Measurements from ENCODE around the gene GSE1.

Gene GSE1

DNA sequence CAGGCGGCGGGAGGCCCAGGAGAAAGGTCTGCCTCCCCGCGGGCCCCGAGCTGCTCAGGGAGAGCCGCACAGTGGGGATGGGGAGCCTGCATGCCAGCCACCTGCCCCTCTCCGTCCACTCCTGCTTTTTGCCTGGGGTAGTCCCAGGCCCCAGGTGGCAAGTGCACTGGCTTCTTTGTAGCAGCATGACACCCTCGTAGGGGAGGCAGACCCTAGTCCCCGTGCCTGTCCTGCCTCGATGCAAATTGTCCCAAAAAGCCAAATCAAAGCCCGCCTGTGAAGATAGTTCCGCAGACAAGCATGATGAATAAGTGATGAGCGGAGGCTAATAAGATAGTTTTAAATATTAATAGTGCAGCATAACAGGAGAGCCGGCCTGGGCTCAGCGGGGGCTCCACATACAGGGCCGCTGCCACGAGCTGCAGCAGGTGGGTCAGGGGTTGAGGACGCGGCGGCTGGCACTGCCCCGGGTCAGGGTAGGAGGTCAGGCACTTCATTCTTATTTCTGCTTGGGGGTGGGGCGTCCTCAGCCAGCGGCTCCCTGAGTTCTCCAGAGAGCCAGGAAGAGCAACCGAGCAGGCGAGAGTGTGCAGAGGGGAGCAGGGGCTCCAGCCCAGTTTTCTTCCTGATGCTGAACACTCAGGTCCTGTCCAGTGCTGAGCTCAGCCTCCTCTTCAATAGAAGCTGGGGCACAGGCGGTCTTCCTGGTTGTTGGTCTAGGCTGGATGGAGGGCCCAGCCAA lies 48.8 kb downstream of the GSE1 start:
- DNase-seq (ENCODE audit: low spot score), result no peak

DNA sequence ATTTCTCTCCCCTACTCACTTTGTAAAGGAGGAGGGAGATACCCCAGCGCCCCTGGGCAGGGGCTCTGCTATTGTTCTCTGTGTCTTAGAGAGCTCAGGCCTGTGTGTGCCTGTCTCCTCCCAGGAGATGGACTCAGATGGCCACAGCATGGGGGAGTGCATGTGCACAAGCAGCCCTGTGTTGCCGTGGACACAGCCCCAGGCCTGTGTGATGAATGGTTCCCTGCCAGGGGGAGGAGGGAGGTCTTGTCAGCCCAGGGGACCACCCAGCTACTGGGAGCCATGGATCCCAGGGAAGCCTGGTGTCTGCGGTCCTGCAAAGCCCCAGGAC lies 49.3 kb downstream of the GSE1 start:
- no peak for DNase-seq (ENCODE audit: low spot score)

DNA sequence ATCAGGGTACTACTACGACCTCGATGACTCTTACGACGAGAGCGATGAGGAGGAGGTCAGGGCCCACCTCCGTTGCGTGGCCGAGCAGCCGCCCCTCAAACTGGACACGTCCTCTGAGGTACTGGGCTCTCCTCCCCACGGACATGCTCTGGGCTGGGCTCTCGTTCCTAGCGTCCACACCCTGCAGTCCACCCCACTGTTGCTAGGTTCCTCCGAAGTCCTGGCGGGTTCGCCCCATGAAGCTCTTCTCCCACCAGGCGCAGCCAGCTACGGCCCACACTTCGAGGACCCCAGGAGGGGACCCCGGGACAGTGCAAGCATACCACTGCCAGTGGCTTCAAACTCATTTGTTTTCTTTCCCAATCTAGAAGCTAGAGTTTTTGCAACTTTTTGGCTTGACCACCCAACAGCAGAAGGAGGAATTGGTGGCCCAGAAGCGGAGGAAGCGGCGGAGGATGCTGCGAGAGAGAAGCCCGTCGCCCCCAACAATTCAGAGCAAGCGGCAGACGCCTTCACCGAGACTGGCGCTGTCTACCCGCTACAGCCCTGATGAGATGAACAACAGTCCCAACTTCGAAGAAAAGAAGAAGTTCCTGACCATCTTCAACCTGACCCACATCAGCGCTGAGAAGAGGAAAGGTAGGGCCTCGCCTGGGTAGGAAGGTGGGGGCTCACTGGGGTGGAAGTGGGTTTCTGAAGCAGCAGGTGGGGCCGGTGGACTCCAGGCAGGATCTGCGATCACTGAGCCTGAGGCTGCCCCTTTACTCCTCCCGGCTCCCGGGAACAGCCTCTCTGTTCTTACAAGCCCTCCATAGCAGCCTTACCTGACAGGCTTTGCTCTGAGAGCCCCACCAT lies 50.1 kb downstream of the GSE1 start:
- no peak for DNase-seq (ENCODE audit: low spot score)

DNA sequence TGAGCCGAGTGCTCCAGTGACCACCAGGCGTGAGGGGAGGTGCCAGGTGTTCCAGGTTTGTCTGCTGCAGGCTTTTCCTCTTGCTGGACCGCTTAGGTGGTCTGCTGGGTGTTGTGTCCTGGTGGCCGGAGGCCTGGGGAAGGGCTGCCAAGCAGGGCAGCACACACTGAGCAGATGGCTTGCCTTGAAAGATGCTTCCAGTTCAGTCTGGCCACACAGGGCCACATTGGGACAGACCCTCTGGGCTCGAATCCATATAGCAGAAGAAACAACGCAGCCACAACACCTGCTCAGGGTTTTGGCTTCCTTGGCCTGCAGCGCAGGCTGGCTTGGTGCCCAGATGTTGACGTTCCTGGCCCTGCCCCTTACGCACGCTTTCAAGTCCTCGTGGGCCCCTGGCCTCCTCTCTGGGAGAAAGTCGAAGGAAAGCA lies 50.8 kb downstream of the GSE1 start:
- no peak for DNase-seq (ENCODE audit: low spot score)

DNA sequence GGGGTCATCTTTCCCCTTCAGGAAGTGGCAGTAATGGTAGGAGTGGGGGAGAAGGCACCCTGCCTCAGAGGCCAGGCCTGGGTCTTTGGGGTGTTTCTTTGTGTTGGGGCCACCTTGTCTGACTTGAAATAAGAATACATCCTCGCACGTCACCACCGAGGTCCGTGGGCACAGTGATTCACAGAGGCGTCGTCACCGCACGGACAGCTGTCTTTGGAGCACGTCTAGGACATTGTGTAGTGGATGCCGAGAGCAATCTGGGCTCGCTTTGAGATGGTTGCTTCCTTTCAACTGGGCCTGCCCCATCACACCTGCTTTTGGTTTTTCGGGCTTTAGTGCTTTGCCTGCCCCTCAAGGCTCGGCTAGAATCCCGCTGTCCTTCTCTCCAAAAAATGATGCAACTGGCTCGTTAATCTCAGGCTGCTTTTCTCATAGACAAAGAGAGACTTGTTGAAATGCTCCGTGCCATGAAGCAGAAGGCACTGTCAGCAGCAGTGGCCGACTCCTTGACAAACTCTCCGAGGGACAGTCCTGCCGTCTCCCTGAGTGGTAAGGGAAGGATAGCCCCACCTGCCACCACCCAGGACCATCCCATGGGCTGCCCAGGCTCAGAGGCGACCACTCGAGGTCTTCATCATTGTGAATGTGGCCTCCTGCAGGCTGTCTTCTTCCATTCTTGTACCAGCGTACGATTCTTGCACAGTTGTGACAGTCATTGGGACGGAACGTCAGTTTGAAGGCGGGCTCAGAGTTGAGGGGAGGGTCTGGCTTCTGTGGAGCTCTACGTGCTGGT lies 51.7 kb downstream of the GSE1 start:
- DNase-seq (ENCODE audit: low spot score), result no peak

DNA sequence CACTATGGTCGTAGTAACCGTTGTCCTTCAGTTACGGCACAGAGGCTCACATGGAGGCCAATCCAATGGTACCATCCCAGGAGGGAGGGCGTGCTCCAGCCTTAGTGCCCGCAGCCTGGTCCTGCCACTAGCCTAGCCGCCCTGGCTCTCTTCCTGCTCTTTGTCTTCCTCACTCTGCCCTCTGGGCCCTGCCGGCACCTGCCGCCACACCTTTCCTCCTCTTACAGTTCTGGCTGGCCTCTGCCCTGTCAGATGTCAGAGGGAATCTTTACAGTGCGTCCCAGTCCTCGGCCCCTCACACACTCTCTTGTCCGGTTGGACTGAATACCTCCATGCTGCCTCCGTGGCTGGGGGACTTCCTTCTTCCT lies 52.2 kb downstream of the GSE1 start:
- DNase-seq (ENCODE audit: low spot score), result no peak

DNA sequence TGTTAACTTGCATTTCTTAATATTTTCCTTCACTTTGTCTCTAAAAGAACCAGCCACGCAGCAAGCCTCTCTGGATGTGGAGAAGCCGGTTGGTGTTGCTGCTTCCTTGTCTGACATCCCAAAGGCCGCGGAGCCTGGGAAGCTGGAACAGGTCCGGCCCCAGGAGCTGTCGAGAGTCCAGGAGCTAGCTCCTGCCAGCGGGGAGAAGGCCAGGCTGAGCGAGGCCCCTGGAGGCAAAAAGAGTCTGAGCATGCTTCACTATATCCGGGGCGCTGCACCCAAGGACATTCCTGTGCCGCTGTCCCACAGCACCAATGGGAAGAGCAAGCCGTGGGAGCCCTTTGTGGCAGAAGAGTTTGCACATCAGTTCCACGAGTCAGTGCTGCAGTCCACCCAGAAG lies 52.8 kb downstream of the GSE1 start:
- DNase-seq (ENCODE audit: low spot score), result no peak

DNA sequence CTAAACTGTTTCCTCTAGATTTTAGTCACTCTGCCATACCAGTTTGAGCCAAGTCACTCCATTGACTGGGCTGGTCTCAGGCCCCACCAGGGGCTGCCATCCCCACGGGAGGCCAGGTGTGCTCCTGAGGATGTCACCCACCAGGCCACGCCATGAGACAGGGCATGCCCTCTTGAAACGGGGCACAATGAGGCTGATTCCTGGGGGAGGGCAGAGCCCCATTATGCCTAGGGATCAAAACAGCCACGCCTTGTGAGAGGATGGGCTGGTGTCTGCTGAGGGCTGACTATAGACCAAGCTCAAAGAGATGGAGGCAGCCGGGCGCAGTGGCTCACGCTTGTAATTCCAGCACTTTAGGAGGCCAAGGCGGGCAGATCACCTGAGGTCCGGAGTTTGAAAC lies 54.1 kb downstream of the GSE1 start:
- no peak for DNase-seq (ENCODE audit: low spot score)

DNA sequence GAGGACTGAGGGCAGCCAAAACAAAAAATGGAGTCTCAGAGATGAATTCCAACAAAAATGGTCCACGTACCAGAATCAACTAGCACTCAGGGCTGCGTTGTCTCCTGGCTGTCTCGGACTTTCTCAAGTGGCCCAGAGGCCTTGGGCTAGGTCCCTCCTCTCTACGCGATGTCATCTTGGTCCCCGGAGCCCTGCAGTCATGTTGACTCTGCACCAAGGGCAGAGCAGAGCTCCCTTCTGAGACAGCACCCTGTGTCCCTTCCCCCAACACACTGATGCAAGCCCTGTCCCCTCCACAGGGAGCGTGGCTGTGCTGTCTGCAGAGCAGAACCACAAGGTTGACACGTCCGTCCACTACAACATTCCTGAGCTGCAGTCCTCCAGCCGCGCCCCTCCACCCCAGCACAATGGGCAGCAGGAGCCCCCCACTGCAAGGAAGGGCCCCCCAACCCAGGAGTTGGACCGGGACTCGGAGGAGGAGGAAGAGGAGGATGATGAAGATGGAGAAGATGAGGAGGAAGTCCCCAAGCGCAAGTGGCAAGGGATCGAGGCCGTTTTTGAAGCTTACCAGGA lies 54.8 kb downstream of the GSE1 start:
- DNase-seq (ENCODE audit: low spot score), result no peak

DNA sequence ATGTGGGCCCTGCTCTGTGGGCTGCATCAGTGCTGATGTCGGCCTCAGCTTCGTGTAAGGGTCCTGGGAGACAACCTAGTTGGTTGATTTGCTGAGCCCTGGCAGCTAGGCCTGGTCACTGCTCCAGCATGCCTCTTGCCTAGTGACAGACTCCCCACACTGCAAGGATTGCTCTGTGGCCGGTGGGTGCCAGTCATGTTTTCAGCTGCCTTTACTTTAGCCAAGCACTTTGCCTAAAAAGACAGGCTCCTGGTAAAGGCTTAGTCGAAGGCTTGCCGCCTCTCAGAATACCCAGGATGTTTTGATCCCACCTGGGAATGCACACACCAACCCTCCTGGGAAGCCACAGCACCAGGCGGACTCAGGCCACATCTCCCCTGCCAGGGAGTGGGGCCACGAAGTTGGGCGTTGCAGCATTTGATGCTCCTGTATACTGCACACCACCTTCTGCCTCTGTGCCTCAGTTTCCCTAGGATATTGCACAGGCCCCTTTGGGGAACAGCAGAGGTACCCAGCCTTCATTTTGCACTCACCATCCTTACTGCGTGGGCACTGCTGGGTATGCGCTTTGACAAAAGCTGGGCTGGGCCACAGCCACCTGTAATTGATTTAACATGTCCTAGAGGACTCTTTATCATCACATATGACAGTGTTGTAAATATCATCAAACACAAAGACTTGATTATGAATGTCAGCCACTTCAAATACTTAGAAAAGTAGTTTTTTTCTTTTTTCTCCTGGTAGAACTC lies 55.7 kb downstream of the GSE1 start:
- no peak for DNase-seq (ENCODE audit: low spot score)

DNA sequence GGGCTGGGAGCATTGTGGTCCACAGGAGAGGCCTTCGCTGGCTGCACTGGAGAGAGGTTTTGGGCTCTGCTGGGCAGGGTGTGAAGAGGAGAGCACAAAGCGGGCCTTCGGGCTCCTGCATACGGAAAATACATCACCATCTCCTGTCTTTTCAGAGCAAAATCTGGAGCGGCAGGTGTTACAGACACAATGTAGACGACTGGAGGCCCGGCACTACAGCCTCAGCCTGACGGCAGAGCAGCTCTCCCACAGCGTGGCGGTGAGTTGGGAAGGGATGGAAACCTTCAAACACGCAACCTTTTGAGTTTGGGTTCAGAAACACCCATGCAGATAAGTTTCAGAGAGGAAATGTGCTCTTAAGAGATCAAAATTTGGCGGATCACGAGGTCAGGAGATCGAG lies 57.7 kb downstream of the GSE1 start:
- no peak for DNase-seq (ENCODE audit: low spot score)

DNA sequence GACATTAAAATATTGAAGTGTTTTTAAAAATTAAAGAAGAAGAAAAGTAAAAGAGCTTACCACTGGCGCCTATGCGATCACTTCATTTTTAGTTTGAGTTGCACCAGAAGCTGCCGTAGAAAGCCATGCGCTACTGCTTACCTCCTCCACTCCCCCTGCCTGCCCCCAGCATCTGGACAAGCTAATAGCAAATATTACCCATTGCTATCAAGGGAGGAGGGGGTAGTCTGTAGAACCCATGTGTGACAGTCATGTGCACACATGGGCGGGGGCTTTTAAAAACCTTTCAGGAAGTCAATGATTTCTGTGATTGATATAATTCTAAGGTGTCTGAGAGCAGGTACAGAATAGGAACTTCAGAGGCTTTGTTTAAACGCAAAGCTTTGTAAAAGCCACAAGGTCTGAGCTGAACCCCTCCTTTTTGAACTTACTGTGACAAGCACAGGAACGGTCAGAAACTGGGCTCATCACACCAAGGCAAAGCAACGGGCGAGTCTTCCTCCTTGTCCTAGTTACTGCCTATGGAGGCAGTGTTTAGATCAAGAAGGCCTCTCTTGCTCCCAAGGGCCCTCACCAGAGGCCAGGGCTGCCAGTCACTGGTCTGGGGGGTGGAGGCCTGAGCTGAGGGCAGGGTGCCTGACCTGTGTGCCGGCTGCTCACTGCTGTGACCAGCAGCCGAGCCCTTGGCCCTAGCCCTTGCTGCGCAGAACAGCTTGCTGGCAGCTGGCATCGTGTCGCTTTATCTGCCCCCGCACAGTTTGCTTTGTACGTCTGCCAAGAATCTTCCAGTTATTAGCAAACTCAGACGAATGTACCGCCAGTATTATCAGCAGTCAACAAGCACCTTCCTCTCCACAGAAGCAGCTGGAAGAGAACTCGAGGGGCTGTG lies 60.7 kb downstream of the GSE1 start:
- DNase-seq (ENCODE audit: low spot score), result no peak

DNA sequence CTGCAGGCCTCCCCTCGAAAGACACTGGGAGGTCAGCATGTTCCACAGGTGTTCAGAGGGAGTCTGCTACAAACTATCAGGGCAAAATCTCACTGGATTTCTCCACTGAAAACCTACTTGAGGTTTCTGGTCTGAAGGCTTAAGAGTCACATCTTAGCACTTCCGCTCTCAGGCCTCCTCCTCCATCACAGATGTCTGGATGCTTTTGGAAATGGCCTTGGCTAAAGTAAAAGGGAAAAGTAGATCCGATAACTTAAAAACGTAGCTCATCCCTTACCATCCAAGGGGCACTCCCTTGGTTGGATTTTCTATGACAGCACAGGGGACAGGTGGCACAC lies 61.3 kb downstream of the GSE1 start:
- DNase-seq (ENCODE audit: low spot score), result no peak

DNA sequence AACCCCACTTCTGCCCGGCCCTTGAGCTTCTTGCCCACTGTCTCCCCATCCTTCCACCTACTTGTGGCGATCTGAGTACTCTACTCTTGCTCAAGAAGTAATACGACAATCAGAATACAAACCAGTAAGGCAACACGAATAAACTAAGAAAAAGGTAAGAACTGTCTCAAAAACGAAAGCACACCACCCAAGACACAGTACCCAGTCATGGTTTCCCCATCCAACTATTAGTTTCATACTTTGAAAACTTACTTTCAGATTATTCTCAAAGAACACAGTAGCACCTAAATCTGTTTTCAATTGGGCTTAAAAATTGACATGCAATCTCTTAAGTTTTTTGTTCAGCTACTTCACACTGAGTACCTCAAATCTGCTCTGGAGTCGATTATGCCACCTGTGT lies 61.7 kb downstream of the GSE1 start:
- no peak for DNase-seq (ENCODE audit: low spot score)

DNA sequence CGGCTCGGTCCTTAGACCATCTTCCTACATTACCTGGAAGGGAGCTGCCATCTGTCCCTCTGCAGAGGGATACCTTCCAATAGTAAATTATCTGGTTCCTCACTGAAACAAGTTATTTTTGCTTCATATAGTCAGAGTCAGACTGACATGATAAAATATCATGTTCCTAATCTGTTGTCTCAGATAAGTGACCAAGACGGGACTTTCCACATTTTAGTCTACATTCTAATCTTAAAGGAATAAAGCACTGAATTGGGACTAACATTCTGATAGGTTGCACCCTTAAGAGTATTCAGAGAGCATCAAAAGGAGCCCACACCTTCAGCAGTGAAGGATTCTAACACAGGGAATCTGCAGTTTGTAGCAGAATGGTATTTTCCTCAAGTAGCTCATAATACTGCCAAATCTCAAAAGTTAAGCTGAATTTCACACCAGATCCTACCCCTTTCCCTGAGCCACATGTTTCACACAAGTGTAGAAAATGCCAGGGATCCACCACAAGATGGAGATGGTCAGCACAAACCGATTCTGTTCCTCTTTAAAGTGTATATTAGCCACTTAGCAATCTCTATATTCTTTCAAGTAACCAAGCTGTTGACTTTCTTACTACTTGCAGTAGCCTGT lies 62.2 kb downstream of the GSE1 start:
- DNase-seq (ENCODE audit: low spot score), result no peak

DNA sequence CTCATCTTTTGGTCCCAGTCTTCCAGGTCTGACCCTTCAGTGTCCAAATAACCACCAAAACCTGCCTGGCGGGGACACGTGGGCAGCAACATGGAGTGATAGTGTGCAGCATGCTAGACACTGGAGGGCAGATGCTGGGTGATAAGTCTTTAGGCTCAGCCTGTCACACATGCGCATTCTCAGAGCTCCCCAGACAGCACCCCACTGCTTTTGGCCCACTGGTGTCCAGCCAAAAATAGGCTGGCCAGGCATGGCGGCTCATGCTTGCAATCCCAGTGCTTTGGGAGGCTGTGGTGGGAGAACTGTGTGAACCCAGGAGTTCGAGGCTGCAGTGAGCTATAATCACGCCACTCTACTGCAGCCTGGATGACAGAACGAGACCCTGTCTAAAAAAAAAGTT lies 63.3 kb downstream of the GSE1 start:
- no peak for DNase-seq (ENCODE audit: low spot score)

DNA sequence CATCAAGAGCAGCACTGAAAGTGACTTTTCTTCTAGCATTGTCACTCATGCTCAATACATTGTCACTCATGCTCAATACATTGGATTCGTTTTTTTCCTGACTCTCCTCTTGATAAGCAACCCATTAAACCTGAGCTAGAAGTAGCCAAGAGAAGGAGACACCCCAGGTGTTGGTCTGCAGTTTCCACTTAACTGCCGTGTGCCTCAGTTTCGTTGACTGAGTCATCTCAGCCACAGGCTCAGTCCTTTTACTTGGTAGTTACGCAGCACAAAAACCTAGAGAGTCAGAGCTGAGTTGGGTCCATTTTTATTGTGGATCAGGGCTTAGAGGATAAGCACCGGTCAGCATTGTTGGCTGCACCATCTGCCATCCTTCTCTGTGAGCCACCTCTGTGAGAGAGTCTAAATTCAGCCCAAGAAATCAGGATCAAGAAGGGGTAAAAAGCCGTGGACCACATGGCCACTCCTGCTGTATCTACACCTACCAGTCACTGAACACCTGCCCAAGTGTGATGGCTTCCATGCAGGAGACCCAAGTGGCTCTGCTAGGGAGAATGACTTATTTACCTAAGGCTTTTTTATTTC lies 64.4 kb downstream of the GSE1 start:
- no peak for DNase-seq (ENCODE audit: low spot score)

DNA sequence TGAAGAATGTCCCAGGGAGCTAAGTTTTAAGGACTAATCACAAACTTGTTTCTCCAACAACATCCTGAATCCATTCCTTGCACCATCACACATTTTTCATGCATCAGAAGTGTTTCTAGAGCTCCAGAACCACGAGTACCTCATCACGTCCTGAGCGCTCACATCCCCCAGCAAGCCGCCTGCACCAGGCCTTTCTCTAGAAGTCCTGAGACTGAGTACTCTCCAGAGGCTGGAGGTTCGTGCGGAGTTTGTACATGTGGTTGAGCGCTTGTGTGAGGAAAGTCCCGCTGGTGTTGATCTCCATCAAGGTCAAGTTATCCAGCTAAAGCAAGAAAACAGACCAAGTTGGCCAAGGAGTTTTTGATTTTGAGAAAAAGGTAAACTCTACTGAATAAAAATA lies 64.9 kb downstream of the GSE1 start:
- no peak for DNase-seq (ENCODE audit: low spot score)

DNA sequence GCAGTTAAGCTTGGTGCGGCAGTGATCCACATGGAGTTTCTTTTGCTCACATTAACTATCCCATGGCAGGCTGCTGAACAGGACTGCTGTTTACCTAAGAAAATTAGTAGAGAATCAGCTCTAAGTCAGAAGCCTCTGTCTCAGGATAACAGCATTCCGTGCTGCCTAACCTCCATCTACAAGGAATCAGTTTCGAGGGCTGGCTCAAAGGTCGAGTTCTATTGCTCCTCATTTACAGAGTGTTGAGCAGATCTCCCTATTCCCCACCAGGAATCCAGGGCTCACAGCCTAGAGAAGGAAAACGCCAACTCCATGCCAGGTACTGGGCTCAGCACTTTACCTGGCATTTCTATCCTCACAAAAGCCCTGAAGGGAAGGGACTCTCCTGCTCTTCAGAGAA lies 65.7 kb downstream of the GSE1 start:
- DNase-seq (ENCODE audit: low spot score), result no peak

DNA sequence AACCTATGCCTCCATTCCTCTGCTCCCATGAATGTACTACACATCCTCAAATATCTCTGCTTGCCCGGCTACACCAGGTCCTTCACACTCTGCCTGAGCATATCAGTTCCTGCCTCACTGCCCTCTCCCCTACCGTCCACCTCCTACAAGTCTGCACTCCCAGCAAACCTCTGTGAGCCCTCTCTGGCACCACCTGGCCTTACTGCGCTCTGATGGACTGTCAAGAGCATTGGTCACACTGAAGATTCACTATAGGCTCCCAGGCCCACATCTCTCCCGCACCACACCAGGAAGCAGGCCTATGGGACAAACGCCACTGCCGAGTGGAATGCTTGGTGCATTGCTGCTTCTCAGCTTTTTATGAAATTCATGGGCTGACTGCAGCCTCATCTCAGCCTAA lies 66.7 kb downstream of the GSE1 start:
- no peak for DNase-seq (ENCODE audit: low spot score)
